Thymus (tissue), 11 donors: ENCODE measurements around the gene POU3F3. TPM values are rescaled to one million over a fixed set of nuclear protein-coding genes. Genes with fewer than 3 reads are reported as not detected.

ENCODE experiments used
- DNase-seq, 9 donors: peaks; one replicate each; pipeline ENCODE4 v3.0.0-alpha.2; 2013; ENCODE audit warnings: low spot score in 9 of 9, low read depth in 6 of 9, missing footprints in 1 of 9
- H3K27ac ChIP-seq, 2 donors: one replicate each; pipeline ENCODE4 v1.5.1; 2013; ENCODE audit warnings: control low read depth in 1 of 2, low read depth in 1 of 2, low read length in 1 of 2, mild to moderate bottlenecking in 1 of 2, moderate library complexity in 1 of 2
- H3K27me3 ChIP-seq, 2 donors: one replicate each; pipeline ENCODE4 v1.5.1; 2013; ENCODE audit warnings: low read length in 1 of 2; ENCODE audit not compliant: control insufficient read depth in 2 of 2, insufficient read depth in 1 of 2
- H3K36me3 ChIP-seq, 2 donors: one replicate each; pipeline ENCODE4 v1.5.1; 2013; ENCODE audit warnings: low read length in 1 of 2, mild to moderate bottlenecking in 1 of 2, moderate library complexity in 1 of 2; ENCODE audit not compliant: control insufficient read depth in 2 of 2, insufficient read depth in 2 of 2
- H3K4me1 ChIP-seq, 2 donors: one replicate each; pipeline ENCODE4 v1.5.1; 2013; ENCODE audit warnings: low read length in 2 of 2; ENCODE audit not compliant: control insufficient read depth in 2 of 2, insufficient read depth in 2 of 2
- H3K4me3 ChIP-seq, 2 donors: one replicate each; pipeline ENCODE4 v1.5.1; 2013; ENCODE audit warnings: low read length in 2 of 2, control low read depth in 1 of 2, mild to moderate bottlenecking in 1 of 2
- H3K9me3 ChIP-seq, 2 donors: one replicate each; pipeline ENCODE4 v1.5.1; 2013; ENCODE audit warnings: low read length in 1 of 2, mild to moderate bottlenecking in 1 of 2; ENCODE audit not compliant: control insufficient read depth in 2 of 2, insufficient read depth in 1 of 2
- WGBS: extraction: QIAGEN DNeasy Blood & Tissue Kit; methylation state at CpG from one replicate; pipeline ENCODE4 v1.1.7; 2013; 5-methylcytosine and 5-hydroxymethylcytosine counted together
- polyA plus RNA-seq: library from polyadenylated mRNA; stranded (reverse); fragments of 200-250 nt; gene quantifications from one replicate; pipeline ENCODE4 v1.2.3, GENCODE V29; 2013
- total RNA-seq: library from RNA; stranded (reverse); fragments of 120-200 nt; gene quantifications from one replicate; pipeline ENCODE4 v1.2.4, GENCODE V29; 2013
- donor health status: healthy.

POU3F3 gene
- total and polyA plus RNA-seq, 2 donors, result 0.14 to 0.82 TPM

- DNase-seq, result no peak
- H3K36me3 ChIP-seq, result no peaks in the 10 kb centered on the region
- peaks cover 0 to 6% of the 10 kb centered on the region in 2 donors for H3K4me1 ChIP-seq
- no peak overlapping the region for H3K4me3 ChIP-seq
- 78% methylated on average over 15 of the region's 15 CpGs for WGBS
- no peaks in the 10 kb centered on the region for H3K9me3 ChIP-seq
- no peaks in the 10 kb centered on the region for H3K27me3 ChIP-seq
- no peak overlapping the region for H3K27ac ChIP-seq
Observed at GRCh38 chr2:104889960-104890684, 36.2 kb downstream of the POU3F3 start.

- Histone ChIP-seq H3K4me3 (no peak overlapping the region), H3K27me3 (no peaks in the 10 kb centered on the region), H3K9me3 (no peaks in the 10 kb centered on the region), H3K36me3 (no peaks in the 10 kb centered on the region), H3K27ac (no peak overlapping the region), H3K4me1 (peaks cover 0 to 6% of the 10 kb centered on the region in 2 donors)
- WGBS, result 91% methylated on average over 10 of the region's 10 CpGs
- no peak for DNase-seq
Observed at GRCh38 chr2:104890685-104891069, 36.8 kb downstream of the POU3F3 start.

GRCh38 chr2:104891145-104891544 is 37.2 kb downstream of the POU3F3 start:
- WGBS, result 96% methylated on average over 2 of the region's 2 CpGs

GRCh38 chr2:104896446-104896845 is 42.5 kb downstream of the POU3F3 start:
- DNase-seq, result no peak
- H3K27me3 ChIP-seq, result peaks cover 3 to 4% of the 10 kb centered on the region in 2 donors
- 28% methylated on average over 8 of the region's 8 CpGs for WGBS

More at GRCh38 chr2:104891145-104891544, 37.2 kb downstream of the POU3F3 start:
- no peaks in the 10 kb centered on the region for H3K36me3 ChIP-seq
- DNase-seq, result no peak
- H3K27me3 ChIP-seq, result peaks cover 2% of the 10 kb centered on the region in 2 donors
- H3K27ac ChIP-seq, result no peak overlapping the region
- no peaks in the 10 kb centered on the region for H3K9me3 ChIP-seq
- H3K4me3 ChIP-seq, result no peak overlapping the region
- H3K4me1 ChIP-seq, result peaks cover 0 to 6% of the 10 kb centered on the region in 2 donors

GRCh38 chr2:104897515-104898184 is 43.7 kb downstream of the POU3F3 start:
- Histone ChIP-seq H3K27ac (no peak overlapping the region), H3K9me3 (no peaks in the 10 kb centered on the region), H3K36me3 (no peaks in the 10 kb centered on the region), H3K27me3 (peaks cover 3 to 4% of the 10 kb centered on the region in 2 donors), H3K4me3 (no peak overlapping the region), H3K4me1 (no peaks in the 10 kb centered on the region)
- WGBS, result 90% methylated on average over 8 of the region's 8 CpGs
- DNase-seq, result no peak

More at GRCh38 chr2:104896446-104896845, 42.5 kb downstream of the POU3F3 start:
- Histone ChIP-seq H3K36me3 (no peaks in the 10 kb centered on the region), H3K4me1 (no peaks in the 10 kb centered on the region), H3K27ac (no peak overlapping the region), H3K9me3 (no peaks in the 10 kb centered on the region), H3K4me3 (no peak overlapping the region)

GRCh38 chr2:104900608-104901007 is 46.7 kb downstream of the POU3F3 start:
- WGBS, result 96% methylated on average over 7 of the region's 7 CpGs
- DNase-seq, result no peak
- H3K9me3 ChIP-seq, result no peaks in the 10 kb centered on the region
- H3K36me3 ChIP-seq, result no peaks in the 10 kb centered on the region
- H3K27me3 ChIP-seq, result peaks cover 3 to 4% of the 10 kb centered on the region in 2 donors
- no peaks in the 10 kb centered on the region for H3K4me1 ChIP-seq
- H3K27ac ChIP-seq, result no peak overlapping the region
- no peak overlapping the region for H3K4me3 ChIP-seq

GRCh38 chr2:104901037-104901881 is 47.3 kb downstream of the POU3F3 start:
- no peak for DNase-seq
- H3K9me3 ChIP-seq, result no peaks in the 10 kb centered on the region
- 90% methylated on average over 14 of the region's 14 CpGs for WGBS
- H3K27me3 ChIP-seq, result peaks cover 0 to 2% of the 10 kb centered on the region in 2 donors
- H3K4me1 ChIP-seq, result no peaks in the 10 kb centered on the region
- H3K4me3 ChIP-seq, result no peak overlapping the region
- no peak overlapping the region for H3K27ac ChIP-seq
- no peaks in the 10 kb centered on the region for H3K36me3 ChIP-seq

- no peak overlapping the region for H3K4me3 ChIP-seq
- WGBS, result 95% methylated on average over 6 of the region's 6 CpGs
- no peak for DNase-seq
- no peaks in the 10 kb centered on the region for H3K9me3 ChIP-seq
- no peaks in the 10 kb centered on the region for H3K36me3 ChIP-seq
- H3K27me3 ChIP-seq, result peaks cover 0 to 2% of the 10 kb centered on the region in 2 donors
- H3K4me1 ChIP-seq, result no peaks in the 10 kb centered on the region
- H3K27ac ChIP-seq, result no peak overlapping the region
Observed at GRCh38 chr2:104902317-104902716, 48.4 kb downstream of the POU3F3 start.
